ENCODE data around the gene MLH1.
"Not testable (repeated sequence)": the region's sequence is repeated elsewhere in the genome, so short reads cannot be mapped to it uniquely, and the experiment has no call there.

MLH1 gene

DNA sequence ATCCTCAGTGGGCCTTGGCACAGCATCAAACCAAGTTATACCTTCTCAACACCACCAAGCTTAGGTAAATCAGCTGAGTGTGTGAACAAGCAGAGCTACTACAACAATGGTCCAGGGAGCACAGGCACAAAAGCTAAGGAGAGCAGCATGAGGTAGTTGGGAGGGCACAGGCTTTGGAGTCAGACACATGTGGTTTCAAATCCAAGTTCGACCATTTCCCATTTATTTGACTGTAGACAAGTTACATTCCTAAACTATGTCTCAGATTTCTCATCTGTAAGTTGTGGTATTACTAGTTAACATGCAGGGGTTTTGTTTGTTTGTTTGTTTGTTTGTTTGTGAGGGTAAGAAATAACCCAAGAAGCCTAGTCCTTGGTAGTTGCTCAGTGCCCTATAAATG lies 46.9 kb downstream of the MLH1 start:
- no peak for DNase-seq

DNA sequence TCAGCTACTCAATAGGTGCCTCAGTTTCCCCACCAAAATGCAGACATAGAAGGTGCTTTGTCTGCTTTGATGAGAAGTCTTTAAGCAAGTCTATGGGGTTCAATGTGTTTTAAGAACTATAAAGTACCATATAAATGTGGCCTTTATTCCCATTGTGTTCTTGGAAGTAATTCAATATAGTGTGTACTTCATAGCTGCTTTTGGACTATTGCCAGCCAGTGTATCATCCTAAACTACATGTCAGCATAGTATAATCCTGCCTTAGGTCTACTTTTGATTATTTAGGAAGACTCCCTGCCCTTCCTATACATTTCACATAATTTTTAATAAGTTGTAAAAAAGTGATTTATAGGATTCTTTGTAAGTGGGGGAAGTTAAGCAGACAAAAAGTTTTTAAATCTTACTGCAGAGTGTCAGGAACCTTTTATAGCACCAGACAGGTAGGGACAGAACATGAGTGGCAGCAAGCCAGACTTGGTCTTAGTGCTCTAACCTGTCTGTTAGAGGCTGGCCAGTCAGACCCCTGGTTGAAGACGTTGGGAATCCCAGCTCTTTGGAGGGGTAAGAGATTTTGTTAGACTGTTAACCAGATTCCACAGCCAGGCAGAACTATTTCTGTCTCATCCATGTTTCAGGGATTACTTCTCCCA lies 48.4 kb downstream of the MLH1 start:
- no peak for DNase-seq

DNA sequence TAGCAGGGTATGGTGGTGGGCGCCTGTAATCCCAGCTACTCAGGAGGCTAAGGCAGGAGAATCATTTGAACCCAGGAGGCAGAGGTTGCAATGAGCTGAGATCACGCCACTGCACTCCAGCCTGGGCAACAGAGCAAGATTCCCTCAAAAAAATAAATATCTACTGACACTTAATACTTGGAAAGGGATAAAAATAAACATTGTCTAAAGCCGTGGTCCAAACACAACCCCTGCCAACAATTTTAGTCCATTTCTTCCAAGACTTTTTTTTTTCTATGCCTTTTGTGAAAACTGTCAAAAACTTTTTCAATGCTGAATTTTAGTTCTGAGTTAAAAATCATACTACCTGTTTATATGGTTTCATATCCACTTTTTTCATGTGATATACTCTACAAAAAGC lies 49.4 kb downstream of the MLH1 start:
- DNase-seq: not testable (repeated sequence)

DNA sequence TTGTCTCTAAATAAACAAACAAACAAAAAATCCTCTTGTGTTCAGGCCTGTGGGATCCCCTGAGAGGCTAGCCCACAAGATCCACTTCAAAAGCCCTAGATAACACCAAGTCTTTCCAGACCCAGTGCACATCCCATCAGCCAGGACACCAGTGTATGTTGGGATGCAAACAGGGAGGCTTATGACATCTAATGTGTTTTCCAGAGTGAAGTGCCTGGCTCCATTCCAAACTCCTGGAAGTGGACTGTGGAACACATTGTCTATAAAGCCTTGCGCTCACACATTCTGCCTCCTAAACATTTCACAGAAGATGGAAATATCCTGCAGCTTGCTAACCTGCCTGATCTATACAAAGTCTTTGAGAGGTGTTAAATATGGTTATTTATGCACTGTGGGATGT lies 57.0 kb downstream of the MLH1 start:
- no peak for DNase-seq

DNA sequence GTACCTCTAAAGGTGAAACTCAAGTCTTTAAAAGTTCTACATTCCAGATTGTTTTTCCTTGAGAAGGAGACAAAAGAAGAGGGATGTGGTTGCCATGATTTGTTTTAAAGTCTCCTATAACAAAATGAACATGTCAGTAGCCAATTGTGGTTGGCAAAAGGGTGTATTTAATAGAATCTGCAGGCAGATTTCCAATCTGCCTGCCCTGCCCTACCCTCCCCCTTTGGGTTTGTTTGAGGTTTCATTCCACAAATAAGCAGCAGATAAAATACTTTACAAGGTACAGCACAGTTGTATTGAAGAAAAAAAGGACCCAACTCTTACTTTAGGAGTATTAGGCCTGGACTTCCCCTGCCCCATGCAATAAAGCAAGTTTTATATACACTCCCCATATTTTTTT lies 59.5 kb downstream of the MLH1 start:
- no peak for DNase-seq

DNA sequence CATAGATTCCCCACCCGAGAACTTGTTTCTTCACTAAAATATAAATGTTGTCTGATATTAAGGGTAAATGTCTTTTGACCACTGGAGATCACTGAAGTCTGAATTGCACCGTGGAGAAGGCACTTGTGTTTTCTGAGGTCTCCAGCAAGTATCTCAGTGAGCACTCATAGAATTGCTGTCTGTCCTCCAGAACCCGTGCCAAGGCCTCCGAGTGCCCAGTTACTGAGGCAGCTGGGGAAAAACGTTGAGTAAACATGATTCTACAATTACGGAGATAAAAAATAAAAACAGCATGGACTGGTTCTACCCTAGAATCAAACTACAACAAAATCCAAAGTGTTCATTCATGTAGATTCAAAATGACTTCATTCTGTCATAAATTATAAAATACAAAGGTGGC lies 60.0 kb downstream of the MLH1 start:
- DNase-seq: no peak

DNA sequence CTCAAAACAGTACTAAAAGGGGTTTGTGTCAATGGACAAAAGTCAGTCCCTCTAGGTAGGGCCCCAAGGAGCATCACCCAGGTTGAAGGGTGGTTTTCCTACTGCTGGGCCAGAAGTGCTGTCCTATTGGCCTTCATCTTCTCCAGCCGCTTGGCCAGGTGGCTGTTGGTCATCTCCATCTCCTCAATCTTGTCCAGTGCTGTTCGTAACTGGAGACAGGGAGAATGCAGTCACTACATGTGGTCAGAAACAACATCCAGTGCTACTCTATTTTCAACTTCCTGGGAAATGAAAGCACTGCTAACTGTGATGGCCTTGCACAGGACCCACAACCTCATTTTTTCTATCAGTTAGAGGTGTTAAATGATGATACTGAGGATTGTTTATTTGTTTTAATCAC lies 60.4 kb downstream of the MLH1 start:
- no peak for DNase-seq

DNA sequence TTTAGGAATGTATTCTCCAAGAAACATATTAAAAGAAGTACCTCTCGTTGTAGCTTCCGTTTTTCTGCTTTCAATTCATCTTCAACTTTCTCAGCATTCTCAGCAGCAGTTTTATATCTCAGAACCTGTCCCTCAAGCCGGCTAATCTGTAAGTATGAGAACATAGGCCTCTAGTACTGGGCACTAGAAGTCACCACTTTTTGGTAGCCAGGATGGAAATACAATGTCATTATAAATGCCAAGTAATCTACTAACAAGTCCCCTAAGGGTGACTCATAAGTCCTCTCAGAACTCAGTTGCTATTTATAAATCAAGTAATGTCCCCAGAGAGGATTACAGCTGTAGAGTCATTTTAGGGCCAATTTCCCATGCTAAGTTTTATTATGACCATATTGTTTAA lies 61.1 kb downstream of the MLH1 start:
- no peak for DNase-seq

DNA sequence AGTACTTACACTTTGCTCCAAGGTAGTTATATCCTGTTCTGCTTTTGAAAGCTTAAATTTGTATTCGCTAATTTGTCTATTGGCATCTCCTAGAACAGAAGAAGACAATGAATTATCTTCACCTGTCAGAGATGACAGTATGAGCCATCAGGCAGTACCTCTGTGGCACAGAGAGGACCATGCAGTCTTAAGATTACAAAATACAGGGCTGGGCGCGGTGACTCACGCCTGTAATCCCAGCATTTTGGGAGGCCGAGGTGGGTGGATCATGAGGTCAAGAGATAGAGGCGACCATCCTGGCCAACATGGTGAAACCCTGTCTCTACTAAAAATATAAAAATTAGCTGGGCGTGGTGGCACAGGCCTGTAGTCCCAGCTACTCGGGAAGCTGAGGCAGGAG lies 61.8 kb downstream of the MLH1 start:
- not testable (repeated sequence) for DNase-seq

DNA sequence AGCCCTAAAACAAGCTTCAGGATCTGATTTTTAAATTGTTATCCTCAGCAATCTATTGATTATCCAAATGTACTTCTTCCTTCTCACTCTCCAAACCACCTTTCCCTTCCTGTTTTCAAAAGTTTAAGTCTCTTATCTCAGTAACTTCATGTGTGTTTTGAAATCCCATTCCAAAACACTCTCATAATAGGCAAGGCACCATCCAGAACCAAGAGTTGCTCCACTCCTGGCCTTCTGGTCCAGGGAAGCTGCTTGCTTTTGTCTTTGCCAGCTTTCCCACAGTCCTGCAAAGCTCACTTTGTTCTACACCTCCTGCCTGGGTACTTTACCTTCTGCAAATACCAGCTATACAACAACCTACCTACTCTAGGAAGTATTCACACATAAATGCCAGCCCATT lies 63.5 kb downstream of the MLH1 start:
- no peak for DNase-seq

DNA sequence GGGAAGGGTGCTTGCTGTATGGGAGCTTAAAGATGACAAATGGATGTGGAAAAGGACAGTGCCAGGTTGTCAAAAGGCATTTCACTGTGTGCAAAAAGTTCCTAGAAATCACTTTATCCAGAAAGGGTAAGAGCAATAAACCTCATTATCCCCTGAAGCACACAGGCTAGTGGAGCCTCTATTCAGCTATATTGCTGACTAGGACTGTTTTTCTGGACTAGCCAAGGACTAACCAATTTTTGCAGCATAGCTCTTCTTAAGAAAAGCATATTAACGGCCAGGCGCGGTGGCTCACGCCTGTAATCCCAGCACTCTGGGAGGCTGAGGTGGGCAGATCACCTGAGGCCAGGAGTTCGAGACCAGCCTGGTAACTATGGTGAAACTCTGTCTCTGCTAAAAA lies 64.8 kb downstream of the MLH1 start:
- no peak for DNase-seq

DNA sequence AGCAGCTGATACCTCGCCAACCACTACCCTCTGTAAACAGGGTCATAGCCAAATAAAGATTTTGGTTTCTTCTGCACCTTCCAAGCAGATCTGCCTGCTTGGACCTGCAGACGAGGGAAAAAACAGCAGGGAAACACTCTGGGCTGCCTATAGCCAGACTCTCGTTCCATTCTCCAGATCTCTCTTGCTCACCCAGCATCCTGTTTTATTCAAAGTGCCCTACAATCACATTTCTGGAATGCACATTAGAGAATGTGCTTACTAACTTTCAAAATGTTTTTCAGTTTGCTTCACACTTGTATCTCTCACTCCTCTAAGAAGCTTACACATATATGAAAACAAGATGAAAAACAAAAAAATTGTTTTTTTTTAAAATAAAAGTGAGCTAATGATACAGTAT lies 71.4 kb downstream of the MLH1 start:
- DNase-seq: no peak

DNA sequence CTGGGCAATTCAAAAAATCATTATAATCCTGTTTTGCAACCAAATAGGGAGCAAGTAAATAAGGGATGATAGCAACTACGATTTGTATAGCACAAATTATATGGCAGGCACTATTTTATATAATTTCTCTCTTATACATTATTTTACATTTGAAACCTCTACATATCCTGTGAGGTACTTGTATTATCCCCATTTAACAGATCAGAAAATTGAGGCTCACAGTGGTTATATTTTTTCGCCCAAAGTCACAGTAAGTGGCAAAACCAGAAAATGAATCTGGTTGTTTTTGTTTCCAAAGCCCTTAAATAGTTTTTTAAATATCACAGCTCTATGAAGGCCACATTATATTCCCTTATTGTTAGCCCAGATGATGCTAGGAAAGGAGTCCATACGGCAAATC lies 74.3 kb downstream of the MLH1 start:
- DNase-seq: no peak

DNA sequence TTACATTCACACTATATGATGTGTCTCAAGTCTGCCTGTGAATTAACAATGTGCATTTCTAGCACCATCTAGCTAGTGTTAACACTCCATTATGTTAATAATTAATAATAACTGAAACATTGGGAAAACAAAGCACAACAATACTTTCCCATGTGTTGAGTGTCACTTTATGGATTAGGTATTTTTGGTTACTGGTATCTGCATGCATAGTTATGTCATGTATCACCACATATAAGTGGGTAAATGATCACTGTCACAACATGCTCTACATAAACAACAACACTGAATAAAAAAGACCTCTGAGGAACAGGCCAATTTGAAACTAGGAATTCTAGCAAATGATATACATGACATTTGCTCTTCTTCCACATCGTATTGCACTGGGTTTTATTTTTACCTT lies 74.7 kb downstream of the MLH1 start:
- no peak for DNase-seq

DNA sequence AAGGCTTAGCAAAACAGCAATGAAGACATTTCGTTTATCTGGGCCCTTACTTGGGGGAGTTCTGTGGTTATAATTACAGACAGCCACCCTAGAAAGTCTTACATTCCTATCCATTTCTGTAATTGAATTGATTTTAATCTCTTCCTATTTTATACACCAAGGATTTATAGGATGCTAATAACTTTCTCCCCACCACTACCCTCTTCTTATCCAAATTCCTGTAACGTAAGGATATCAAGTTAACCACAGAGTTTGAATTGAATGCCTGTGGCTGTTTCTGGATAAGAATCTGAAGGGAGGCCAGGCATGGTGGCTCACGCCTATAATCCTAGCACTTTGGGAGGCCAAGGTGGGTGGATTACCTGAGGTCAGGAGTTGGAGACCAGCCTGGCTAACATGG lies 78.6 kb downstream of the MLH1 start:
- DNase-seq: no peak

DNA sequence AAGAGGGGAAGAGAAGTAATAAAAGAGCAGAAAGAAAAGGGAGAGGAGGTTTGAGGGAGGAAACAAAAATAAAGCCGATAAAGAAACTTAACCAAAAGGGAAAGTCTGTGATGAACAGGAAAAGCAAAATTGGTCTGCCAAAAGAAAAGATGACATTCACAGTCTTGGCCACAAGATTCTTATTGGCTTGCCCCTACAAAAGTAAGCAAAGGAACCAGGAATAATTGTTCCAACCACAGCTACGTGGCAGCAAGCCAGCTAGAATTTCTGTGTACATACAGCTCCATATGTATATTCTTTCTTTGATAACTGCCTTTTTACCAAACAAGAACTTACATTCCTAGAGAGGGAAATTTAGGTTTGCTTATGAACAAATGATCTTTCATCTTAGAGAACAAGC lies 79.6 kb downstream of the MLH1 start:
- peak; percentile 42 for DNase-seq

DNA sequence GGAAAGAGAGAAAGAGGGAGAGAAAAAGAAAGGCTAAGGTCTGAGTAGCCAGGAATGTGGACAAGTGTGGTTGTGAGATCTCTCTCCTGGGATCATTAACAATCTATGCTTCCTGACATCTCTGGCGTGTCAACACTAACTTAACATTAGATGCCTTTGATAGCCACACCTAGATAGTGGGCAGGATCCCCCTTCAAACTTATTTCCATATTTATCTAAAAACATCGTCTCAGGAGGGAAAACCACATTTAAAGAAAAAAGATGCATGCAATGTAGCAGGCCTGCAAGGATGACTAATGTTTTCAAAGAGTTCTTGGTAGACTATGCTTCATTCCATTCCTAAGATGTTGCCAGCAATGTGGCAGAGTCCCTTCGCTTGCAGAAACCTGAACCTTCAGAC lies 80.9 kb downstream of the MLH1 start:
- DNase-seq: peak; percentile 18

DNA sequence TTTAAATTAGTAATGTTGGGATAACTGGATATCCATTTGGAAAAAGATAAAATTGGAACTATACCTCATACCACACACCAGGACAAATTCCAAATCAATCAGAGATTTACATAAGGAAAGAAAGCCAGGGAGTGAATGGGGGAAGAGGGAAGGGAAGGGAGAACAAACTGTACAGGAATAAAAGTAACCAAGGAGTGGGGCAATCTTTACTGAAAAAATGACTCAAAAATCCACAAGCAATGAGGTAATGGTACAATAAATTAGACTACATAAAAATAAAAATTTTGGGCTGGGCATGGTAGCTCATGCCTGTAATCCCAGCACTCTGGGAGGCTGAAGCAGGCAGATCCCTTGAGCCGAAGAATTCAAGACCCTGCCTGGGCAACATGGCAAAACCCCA lies 82.6 kb downstream of the MLH1 start:
- DNase-seq: no peak

DNA sequence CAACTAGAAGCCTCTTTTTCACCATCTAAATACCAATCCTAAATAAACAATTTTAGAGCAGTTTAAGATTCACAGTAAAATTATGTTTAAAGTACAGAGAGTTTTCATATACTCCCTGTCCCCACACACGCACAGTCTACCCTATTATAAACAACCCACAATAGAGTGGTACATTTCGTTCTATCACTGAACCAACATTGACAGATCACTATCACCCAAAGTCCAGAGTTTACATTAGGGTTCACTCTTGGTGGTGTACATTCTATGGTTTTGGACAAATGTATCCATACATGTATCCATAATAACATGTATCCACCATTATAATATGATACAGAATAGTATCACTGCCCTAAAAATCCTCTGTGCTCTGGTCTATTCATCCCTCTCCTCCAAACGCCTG lies 89.0 kb downstream of the MLH1 start:
- DNase-seq: no peak

DNA sequence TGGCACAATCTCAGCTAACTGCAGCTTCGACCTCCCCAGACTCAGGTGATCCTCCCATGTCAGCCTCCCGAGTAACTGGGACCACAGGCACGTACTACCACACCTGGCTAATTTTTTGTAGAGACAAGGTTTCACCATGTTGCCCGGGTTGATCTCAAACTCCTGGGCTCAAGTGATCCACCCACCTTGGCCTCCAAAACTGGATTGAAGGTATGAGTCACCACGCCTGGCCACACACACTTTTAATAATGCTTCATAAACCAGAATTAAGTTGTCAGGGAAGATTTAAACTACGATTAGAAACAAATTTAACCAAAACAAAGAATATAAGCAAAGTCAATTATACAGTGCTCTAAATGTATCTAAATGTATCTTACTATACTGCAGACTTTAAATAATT lies 93.6 kb downstream of the MLH1 start:
- DNase-seq: no peak

DNA sequence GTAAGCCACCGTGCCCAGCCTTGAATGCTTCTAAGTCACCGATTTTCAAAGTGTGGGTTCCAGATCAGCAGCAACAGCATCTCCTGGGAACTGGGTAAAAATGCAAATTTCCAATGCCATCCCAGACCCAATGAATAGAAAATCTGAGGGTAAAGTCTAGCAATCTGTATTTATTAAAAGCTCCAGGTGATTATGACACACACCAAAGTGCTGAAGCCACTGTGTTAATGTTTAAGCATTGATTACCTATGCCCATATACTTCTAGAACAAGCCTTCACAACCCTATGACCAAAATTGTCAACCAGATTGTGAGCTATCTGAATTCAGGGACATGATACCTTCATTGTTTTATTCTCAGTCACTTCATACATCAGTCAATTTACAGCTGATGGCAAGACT lies 94.6 kb downstream of the MLH1 start:
- DNase-seq: no peak

DNA sequence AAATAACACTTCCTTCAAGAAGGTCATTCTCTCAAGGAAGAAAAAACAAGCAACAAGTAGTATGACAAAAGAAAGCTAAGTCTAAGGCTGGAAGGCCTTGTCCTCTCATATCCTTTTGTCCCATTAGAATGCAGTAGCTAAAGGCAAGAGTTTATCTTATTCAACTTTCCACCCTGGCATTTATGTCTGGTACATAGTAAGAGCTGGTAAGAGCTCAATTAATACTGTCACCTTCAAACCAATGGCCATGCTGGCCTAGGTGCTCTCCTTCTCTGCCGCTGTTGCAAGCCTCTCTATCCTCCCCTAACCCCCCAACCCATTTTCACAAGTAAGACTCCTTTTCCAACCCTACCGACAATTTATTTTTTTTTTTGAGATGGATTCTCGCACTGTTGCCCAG lies 99.2 kb downstream of the MLH1 start:
- no peak for DNase-seq

DNA sequence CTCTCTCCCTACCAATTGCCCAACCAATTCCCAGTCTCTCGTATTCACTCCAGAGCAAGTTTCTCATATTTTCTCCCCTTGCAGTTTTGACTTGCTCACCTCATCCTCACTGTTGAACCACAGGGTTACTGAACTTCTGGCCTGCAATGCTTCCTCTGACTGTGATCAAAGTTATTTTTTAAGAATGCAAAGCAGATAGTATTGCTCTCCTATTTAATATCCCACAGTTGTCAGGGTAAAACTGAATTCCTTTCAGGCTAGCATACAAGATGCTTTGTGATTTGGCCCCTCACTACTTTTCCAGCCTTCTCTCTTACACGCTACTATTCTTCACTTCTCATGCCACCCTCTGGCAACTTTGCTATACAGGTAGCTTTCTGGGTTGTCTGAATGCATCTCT lies 100.2 kb downstream of the MLH1 start:
- DNase-seq: no peak

DNA sequence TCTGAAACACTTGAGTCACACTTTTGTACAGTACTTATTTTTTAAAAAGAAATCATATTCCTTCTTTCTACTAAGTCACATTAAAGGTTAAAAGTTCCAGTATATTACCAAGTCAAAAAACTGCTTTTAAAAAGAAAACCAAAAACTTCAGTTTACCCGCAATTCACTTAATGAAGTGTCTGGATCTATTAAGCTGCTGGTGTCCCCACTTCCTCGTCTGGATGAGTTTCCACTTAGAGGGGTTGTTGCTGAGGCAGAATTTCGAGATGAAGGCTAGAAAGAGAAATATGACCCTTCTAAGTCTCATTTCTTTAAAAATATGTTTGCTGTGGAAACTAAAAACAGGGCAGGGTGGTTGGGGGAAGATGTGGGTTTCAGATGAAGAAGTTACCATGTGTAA lies 101.3 kb downstream of the MLH1 start:
- no peak for DNase-seq

DNA sequence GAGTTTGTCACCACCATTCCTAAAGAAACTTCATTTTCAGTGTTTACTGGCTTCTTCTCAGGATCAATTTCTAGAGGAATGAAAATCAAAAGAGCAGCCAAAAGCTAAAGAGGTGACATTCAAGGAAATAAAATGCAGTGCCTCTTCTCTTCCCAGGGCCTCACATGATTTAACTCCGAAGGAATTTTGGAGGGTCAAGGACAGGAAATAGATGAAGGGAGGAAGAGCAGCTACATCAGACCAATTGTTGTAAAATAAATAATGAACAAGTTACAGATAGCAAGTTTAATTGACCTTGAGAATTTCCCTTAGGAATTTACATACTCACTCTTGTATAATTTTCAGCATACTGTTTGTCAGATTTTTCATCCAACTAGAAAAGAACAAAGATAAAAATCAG lies 103.0 kb downstream of the MLH1 start:
- no peak for DNase-seq

DNA sequence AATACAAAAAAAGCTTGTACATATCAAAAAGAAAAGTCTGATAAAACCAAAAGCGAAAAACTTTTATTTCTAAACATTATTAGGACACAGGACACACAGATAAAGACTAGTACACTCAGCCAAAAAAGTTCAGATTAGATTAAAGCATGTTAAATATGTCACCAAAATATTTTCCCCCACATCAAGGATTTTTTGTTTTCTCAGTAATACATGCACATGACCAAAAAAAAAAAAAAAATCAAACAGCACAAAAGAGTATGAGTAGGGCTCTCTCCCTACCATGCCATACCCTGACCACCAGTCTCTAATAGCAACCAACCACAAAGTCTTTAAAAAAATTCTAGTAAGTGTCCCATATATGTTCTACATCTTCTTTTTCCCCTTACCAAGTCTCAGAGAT lies 103.7 kb downstream of the MLH1 start:
- no peak for DNase-seq

All from amniotic stem cell (primary cell).